Endodermal cell (in vitro differentiated cells): ENCODE results near the gene SH3TC1. TPM values are rescaled to one million over a fixed set of nuclear protein-coding genes. Genes with fewer than 3 reads are reported as not detected.

Experiments
- DNase-seq: peaks from one replicate; pipeline ENCODE4 v3.0.0-alpha.2; 2017
- H3K27ac ChIP-seq: 2 replicates; pipeline ENCODE4 v1.5.1; 2013; ENCODE audit warnings: mild to moderate bottlenecking, low read depth, low read length, moderate library complexity
- H3K27me3 ChIP-seq: 2 replicates; pipeline ENCODE4 v1.6.1; 2013; ENCODE audit warnings: mild to moderate bottlenecking, low read length, moderate library complexity; ENCODE audit not compliant: insufficient read depth, control insufficient read depth, poor library complexity, severe bottlenecking
- H3K36me3 ChIP-seq: 2 replicates; pipeline ENCODE4 v1.7.0; 2013; ENCODE audit warnings: mild to moderate bottlenecking, low read length, moderate library complexity; ENCODE audit not compliant: control insufficient read depth, insufficient read depth
- H3K4me1 ChIP-seq: one replicate; pipeline ENCODE4 v1.7.0; 2013; ENCODE audit warnings: low read length; ENCODE audit not compliant: control insufficient read depth, insufficient read depth
- H3K4me3 ChIP-seq: 2 replicates; pipeline ENCODE4 v1.5.1; 2013; ENCODE audit warnings: mild to moderate bottlenecking, low read length, moderate library complexity
- H3K9ac ChIP-seq: 2 replicates; pipeline ENCODE4 v1.6.1; 2013; ENCODE audit warnings: mild to moderate bottlenecking, low read length, moderate library complexity; ENCODE audit not compliant: poor library complexity, severe bottlenecking; ENCODE audit errors: extremely low read depth
- H3K9me3 ChIP-seq: 2 replicates; pipeline ENCODE4 v1.6.1; 2013; ENCODE audit warnings: mild to moderate bottlenecking, low read length, moderate library complexity; ENCODE audit not compliant: control insufficient read depth
- H3K27ac Mint-ChIP-seq: 2 replicates; pipeline ENCODE4 v1.8.0; 2020; ENCODE audit warnings: mixed read lengths
- H3K27me3 Mint-ChIP-seq: 2 replicates; pipeline ENCODE4 v1.8.0; 2021; ENCODE audit warnings: mild to moderate bottlenecking, mixed read lengths; ENCODE audit not compliant: insufficient read depth
- H3K36me3 Mint-ChIP-seq: 2 replicates; pipeline ENCODE4 v1.8.0; 2020; ENCODE audit warnings: low read depth, mixed read lengths
- H3K4me1 Mint-ChIP-seq: 2 replicates; pipeline ENCODE4 v1.8.0; 2020; ENCODE audit warnings: mixed read lengths
- H3K4me3 Mint-ChIP-seq: 2 replicates; pipeline ENCODE4 v1.8.0; 2020; ENCODE audit warnings: mild to moderate bottlenecking, moderate library complexity, mixed read lengths
- H3K9me3 Mint-ChIP-seq: 2 replicates; pipeline ENCODE4 v1.8.0; 2020; ENCODE audit warnings: mild to moderate bottlenecking, mixed read lengths
- WGBS, 2 experiments: methylation state at CpG; one replicate each; pipeline versions ENCODE4 v1.1.5 to v1.1.7; 2013; ENCODE audit warnings: missing lambda C conversion rate in 2 of 2, mixed read lengths in 1 of 2; ENCODE audit not compliant: insufficient coverage in 1 of 2, insufficient read length in 1 of 2; 5-methylcytosine and 5-hydroxymethylcytosine counted together
- total RNA-seq, 2 donors: library from RNA; stranded (reverse); fragmentation: NEBNext Ultra II Directional in 1 of 2; extraction: Animal tissue kit (Norgen Biotek cat#: 25700) in 1 of 2; gene quantifications; 2 replicates in 1 of 2; 3 replicates in 1 of 2; pipeline ENCODE4 v1.2.1, GENCODE V29; 2021
- TF ChIP-seq, protein P1 (sequence below): fragments of 200-600 bp; sonication (generic); conservative IDR thresholded peaks from 2 replicates; pipeline ENCODE4 v1.5.0; 2021; ENCODE audit warnings: antibody characterized with exemption, mild to moderate bottlenecking

SH3TC1 gene
- total RNA-seq, 2 donors from 2014 or later, result 1.9 to 2.6 TPM

DNA sequence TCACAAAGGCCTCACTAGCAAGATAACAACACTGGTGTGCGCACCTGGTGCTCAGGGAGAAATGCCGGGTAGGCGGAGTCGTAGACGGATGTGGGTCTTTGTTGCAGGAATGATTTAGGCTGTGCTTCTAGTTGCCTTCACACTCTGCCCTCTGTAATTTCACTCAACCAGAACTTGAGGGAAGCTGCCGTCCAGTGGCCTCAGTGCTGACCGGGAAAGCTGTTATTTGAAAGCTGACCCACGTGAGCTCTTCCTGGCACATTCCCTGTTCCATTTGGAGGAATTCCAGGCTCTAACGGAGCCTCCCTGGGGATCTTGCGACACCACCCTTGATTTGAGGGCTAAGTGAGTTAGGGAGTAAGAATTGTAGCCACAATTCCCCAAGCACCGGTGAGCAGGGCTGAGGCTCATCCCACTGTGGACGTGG, 15.9 kb downstream of the SH3TC1 start:
- no peak for DNase-seq
- 89 to 90% methylated on average over 7 to 12 of the region's 12 CpGs for WGBS, 2 experiments
- TF ChIP-seq, protein P1, sequence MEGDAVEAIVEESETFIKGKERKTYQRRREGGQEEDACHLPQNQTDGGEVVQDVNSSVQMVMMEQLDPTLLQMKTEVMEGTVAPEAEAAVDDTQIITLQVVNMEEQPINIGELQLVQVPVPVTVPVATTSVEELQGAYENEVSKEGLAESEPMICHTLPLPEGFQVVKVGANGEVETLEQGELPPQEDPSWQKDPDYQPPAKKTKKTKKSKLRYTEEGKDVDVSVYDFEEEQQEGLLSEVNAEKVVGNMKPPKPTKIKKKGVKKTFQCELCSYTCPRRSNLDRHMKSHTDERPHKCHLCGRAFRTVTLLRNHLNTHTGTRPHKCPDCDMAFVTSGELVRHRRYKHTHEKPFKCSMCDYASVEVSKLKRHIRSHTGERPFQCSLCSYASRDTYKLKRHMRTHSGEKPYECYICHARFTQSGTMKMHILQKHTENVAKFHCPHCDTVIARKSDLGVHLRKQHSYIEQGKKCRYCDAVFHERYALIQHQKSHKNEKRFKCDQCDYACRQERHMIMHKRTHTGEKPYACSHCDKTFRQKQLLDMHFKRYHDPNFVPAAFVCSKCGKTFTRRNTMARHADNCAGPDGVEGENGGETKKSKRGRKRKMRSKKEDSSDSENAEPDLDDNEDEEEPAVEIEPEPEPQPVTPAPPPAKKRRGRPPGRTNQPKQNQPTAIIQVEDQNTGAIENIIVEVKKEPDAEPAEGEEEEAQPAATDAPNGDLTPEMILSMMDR, result no peak
- Histone ChIP-seq H3K36me3 (no peaks in the 10 kb centered on the region), H3K4me1 (no peaks in the 10 kb centered on the region), H3K9ac (no peak overlapping the region), H3K27ac (no peak overlapping the region), H3K4me3 (no peak overlapping the region), H3K9me3 (no peaks in the 10 kb centered on the region), H3K27me3 (no peaks in the 10 kb centered on the region)
- H3K27me3 Mint-ChIP-seq, result no peaks in the 10 kb centered on the region
- H3K4me1 Mint-ChIP-seq, result peaks cover 7% of the 10 kb centered on the region
- no peaks in the 10 kb centered on the region for H3K9me3 Mint-ChIP-seq
- no peak overlapping the region for H3K27ac Mint-ChIP-seq
- no peaks in the 10 kb centered on the region for H3K36me3 Mint-ChIP-seq
- H3K4me3 Mint-ChIP-seq, result no peak overlapping the region

GRCh38 chr4:8215641-8216442, 16.8 kb downstream of the SH3TC1 start:
- no peaks in the 10 kb centered on the region for H3K36me3 ChIP-seq
- H3K4me3 ChIP-seq, result no peak overlapping the region
- no peak overlapping the region for H3K9ac ChIP-seq
- H3K27ac ChIP-seq, result no peak overlapping the region
- H3K4me1 Mint-ChIP-seq, result peaks cover 7% of the 10 kb centered on the region
- WGBS, 2 experiments, result 93 to 94% methylated on average over 17 to 23 of the region's 23 CpGs
- H3K27me3 Mint-ChIP-seq, result no peaks in the 10 kb centered on the region
- no peak overlapping the region for H3K4me3 Mint-ChIP-seq
- H3K4me1 ChIP-seq, result no peaks in the 10 kb centered on the region
- TF ChIP-seq, protein P1, result no peak
- no peaks in the 10 kb centered on the region for H3K27me3 ChIP-seq
- H3K36me3 Mint-ChIP-seq, result no peaks in the 10 kb centered on the region
- H3K9me3 ChIP-seq, result no peaks in the 10 kb centered on the region
- DNase-seq, result no peak
- no peak overlapping the region for H3K27ac Mint-ChIP-seq
- H3K9me3 Mint-ChIP-seq, result no peaks in the 10 kb centered on the region

DNA sequence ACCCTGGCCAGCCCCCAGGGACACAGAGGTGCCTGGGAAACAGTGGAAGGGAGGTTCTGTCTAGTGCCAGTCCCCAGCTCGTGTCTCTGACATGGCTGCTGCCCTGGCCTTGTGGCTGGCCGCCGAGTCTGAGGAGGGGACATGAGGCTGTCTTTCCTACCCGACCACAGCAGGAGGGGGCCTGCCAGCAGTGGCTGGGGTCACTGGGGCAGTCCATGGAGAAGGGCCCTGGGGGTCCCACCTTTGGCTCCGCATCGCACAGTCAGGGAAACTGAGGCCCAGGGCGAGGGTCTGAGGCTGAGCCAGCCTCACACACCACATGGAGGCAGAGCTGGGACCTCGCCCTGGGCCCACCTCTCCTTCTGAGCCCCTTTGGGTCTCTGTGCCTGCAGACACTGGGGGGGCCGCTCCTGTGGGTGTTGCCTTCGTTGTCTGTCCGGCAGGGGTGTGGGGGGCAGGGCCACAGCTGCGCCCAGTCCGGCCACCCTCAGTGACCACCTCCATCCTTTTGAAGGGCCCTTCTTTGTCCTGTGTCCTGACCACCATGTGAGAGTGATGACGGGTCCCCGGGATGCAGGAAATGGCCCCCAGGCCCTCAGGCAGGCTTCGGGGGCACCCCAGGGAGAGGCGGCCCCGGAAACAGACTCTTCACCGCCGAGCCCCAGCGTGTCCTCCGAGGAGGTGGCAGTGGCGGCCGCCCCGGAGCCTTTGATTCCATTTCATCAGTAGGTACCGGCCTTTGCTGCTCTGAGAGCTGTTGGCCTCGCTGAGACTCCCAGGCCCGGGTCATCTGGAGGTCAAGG, 17.6 kb downstream of the SH3TC1 start:
- Mint-ChIP-seq H3K4me1 (peaks cover 4% of the 10 kb centered on the region), H3K27ac (no peak overlapping the region), H3K27me3 (no peaks in the 10 kb centered on the region), H3K9me3 (no peaks in the 10 kb centered on the region), H3K36me3 (no peaks in the 10 kb centered on the region), H3K4me3 (no peak overlapping the region)
- Histone ChIP-seq H3K27ac (no peak overlapping the region), H3K4me1 (no peaks in the 10 kb centered on the region), H3K36me3 (no peaks in the 10 kb centered on the region), H3K27me3 (no peaks in the 10 kb centered on the region), H3K9me3 (no peaks in the 10 kb centered on the region), H3K9ac (no peak overlapping the region), H3K4me3 (no peak overlapping the region)
- 91% methylated on average over 13 to 28 of the region's 28 CpGs for WGBS, 2 experiments
- DNase-seq, result no peak
- TF ChIP-seq, protein P1, result no peak
